Suppressor macrophage treated with lipopolysaccharide for 1 hour (primary cell): ENCODE measurements around the gene CTRL.
A peak's percentile ranks its signal among the peaks of the same experiment; 100 is the strongest.

Experiments
- DNase-seq, 3 donors: peaks; one replicate each; pipeline ENCODE4 v3.0.0-alpha.2; 2020 to 2022

Gene CTRL

DNA sequence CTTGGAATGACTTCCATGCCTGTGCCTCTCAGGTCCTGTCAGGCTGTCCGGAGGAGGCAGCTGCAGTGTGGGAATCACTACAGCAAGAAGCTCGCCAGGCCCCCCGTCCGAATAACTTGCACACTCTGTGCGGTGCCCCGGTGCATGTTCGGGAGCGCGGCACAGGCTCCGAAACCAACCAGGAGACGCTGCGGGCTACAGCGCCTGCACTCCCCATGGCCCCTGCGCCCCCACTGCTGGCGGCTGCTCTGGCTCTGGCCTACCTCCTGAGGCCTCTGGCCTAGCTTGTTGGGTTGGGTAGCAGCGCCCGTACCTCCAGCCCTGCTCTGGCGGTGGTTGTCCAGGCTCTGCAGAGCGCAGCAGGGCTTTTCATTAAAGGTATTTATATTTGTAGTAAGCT, 45.7 kb downstream of the CTRL start:
- no peak for DNase-seq

DNA sequence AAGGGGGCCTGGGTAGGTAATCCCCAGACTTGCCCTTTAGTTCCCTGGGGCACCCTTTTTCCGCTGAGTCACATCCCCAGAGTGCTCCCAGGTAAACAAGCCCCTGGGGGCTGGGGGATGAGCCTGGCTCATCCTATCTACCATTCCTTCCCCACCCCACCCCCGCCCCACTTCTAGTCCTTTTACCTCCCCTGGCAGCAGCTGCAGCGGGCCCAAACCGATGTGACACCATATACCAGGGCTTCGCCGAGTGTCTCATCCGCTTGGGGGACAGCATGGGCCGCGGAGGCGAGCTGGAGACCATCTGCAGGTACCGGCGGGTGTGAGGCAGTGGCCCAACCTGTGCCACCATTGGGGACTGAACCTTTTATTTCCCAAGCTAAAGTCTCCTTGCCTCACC, 46.1 kb downstream of the CTRL start:
- no peak for DNase-seq

GRCh38 chr16:67884684-67885083, 47.0 kb downstream of the CTRL start, which contains the start of gene NRN1L:
Gene NRN1L, plus strand, starts transcription at chr16:67884885. Its CDS starts 19 bp downstream, at chr16:67884904.
- DNase-seq: no peak

- DNase-seq: peak; percentile 49 to 85 (median 67)
These were observed 47.8 kb downstream of the CTRL start for GRCh38 chr16:67883872-67884261.

DNA sequence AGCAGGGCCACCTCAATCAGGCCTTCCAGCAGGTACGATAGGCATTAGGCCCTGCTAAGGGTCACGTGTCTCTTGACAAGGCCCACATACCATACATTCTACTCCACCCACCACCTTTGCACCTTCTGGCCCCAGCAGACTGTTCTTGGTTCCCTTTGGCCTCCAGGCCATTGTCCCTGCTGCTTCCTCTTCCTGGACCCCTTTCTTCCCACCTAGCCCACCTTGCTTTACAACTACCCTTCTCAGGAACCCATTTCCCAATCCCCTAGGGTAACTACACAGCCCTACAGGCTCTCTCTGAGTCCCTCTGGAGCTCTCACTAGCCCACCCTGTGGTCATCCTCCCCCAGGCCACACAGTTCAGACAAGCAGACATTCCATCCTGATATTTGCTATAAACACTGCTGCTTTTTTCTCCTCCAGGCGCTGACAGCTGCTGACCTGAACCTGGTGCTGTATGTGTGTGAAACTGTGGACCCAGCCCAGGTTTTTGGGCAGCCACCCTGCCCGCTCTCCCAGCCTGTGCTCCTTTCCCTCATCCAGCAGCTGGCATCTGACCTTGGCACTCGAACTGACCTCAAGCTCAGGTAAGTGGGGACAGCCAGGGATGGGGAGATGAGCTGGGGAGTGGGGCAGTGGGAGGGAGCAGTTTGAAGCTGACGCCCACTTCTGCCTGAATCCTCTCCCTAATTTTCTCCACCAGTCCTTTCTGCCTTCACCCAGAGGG, 48.4 kb downstream of the CTRL start:
- DNase-seq: no peak

GRCh38 chr16:67882374-67883145, 49.1 kb downstream of the CTRL start:
- no peak for DNase-seq

GRCh38 chr16:67881621-67882161, 50.0 kb downstream of the CTRL start:
- DNase-seq: no peak

DNA sequence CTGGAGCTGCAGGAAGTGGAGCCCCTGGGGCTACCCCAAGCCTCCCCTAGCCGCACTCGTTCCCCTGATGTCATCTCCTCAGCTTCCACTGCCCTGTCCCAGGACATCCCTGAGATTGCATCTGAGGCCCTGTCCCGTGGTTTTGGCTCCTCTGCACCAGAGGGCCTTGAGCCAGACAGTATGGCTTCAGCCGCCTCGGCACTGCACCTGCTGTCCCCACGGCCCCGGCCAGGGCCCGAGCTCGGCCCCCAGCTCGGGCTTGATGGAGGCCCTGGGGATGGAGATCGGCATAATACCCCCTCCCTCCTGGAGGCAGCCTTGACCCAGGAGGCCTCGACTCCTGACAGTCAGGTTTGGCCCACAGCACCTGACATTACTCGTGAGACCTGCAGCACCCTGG, 51.1 kb downstream of the CTRL start:
- no peak for DNase-seq

DNA sequence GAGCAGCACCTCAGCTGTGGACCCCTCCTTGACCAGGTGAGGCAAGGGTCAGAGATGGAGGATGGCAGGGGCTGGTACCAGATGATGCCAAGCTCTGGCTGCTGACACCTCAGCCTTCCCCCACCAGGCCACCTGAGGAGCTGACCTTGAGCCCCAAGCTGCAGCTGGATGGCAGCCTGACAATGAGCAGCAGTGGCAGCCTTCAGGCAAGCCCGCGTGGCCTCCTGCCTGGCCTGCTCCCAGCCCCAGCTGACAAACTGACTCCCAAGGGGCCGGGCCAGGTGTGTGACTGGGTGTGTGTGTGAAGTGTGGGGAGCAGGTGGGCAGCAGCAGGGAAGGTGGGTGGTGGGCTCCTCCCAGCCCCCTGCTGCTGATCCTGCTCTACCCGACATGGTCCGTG, 51.7 kb downstream of the CTRL start:
- no peak for DNase-seq
